Measurements from ENCODE around the gene EIF3I.

Gene EIF3I

GRCh38 chr1:32231843-32232432, 9.7 kb downstream of the EIF3I start:
- H3K27me3 ChIP-seq (ENCODE audit: insufficient read depth, low read length, poor library complexity, severe bottlenecking), result no peaks in the 10 kb centered on the region
- TF ChIP-seq EZH2phosphoT487 (IDR thresholded peaks at IDR 0.05; ENCODE audit: borderline replicate concordance), result no peak
- TF ChIP-seq CTCF (conservative IDR thresholded peaks at IDR 0.05; ENCODE audit: low read length), result no peak
- no peak overlapping the region for H3K4me2 ChIP-seq (ENCODE audit: low read depth, low read length, poor library complexity, severe bottlenecking)
- no peak overlapping the region for H3K4me3 ChIP-seq (ENCODE audit: low read length, poor library complexity, severe bottlenecking)
- H3K4me1 ChIP-seq (ENCODE audit: insufficient read depth, low read length, poor library complexity, severe bottlenecking), result no peaks in the 10 kb centered on the region
- H3K9ac ChIP-seq (ENCODE audit: low read depth, low read length, poor library complexity, severe bottlenecking), result no peak overlapping the region
- H4K20me1 ChIP-seq (ENCODE audit: insufficient read depth, low read length, poor library complexity, severe bottlenecking), result no peaks in the 10 kb centered on the region
- peaks cover 20% of the 10 kb centered on the region for H3K36me3 ChIP-seq (ENCODE audit: insufficient read depth, low read length)
- H2AFZ ChIP-seq (ENCODE audit: low read length), result no peak overlapping the region
- no peaks in the 10 kb centered on the region for H3K79me2 ChIP-seq (ENCODE audit: insufficient read depth, low read length)
- H3K9me2 ChIP-seq (replicated peaks; ENCODE audit: low read depth, low read length), result no peaks in the 10 kb centered on the region
- no peaks in the 10 kb centered on the region for H3F3A ChIP-seq (ENCODE audit: low read depth)
- no peaks in the 10 kb centered on the region for H3K9me3 ChIP-seq (ENCODE audit: insufficient read depth, low read depth, low read length)

GRCh38 chr1:32232558-32233304, 10.5 kb downstream of the EIF3I start:
- Histone ChIP-seq H4K20me1 (ENCODE audit: insufficient read depth, low read length, poor library complexity, severe bottlenecking) (no peaks in the 10 kb centered on the region), H3K79me2 (ENCODE audit: insufficient read depth, low read length) (no peaks in the 10 kb centered on the region), H3K9me2 (replicated peaks; ENCODE audit: low read depth, low read length) (no peaks in the 10 kb centered on the region), H3K4me1 (ENCODE audit: insufficient read depth, low read length, poor library complexity, severe bottlenecking) (no peaks in the 10 kb centered on the region), H3K27me3 (ENCODE audit: insufficient read depth, low read length, poor library complexity, severe bottlenecking) (no peaks in the 10 kb centered on the region), H3K36me3 (ENCODE audit: insufficient read depth, low read length) (peaks cover 20% of the 10 kb centered on the region), H3F3A (ENCODE audit: low read depth) (no peaks in the 10 kb centered on the region), H3K9ac (ENCODE audit: low read depth, low read length, poor library complexity, severe bottlenecking) (no peak overlapping the region), H3K4me2 (ENCODE audit: low read depth, low read length, poor library complexity, severe bottlenecking) (no peak overlapping the region), H2AFZ (ENCODE audit: low read length) (no peak overlapping the region), H3K4me3 (ENCODE audit: low read length, poor library complexity, severe bottlenecking) (no peak overlapping the region), H3K9me3 (ENCODE audit: insufficient read depth, low read depth, low read length) (no peaks in the 10 kb centered on the region)
- TF ChIP-seq EZH2phosphoT487 (IDR thresholded peaks at IDR 0.05; ENCODE audit: borderline replicate concordance), result no peak

- Histone ChIP-seq H3F3A (ENCODE audit: low read depth) (no peaks in the 10 kb centered on the region), H3K79me2 (ENCODE audit: insufficient read depth, low read length) (no peaks in the 10 kb centered on the region), H3K4me2 (ENCODE audit: low read depth, low read length, poor library complexity, severe bottlenecking) (no peak overlapping the region), H2AFZ (ENCODE audit: low read length) (no peak overlapping the region), H3K9me2 (replicated peaks; ENCODE audit: low read depth, low read length) (no peaks in the 10 kb centered on the region), H3K4me1 (ENCODE audit: insufficient read depth, low read length, poor library complexity, severe bottlenecking) (no peaks in the 10 kb centered on the region), H3K27me3 (ENCODE audit: insufficient read depth, low read length, poor library complexity, severe bottlenecking) (no peaks in the 10 kb centered on the region), H3K36me3 (ENCODE audit: insufficient read depth, low read length) (peaks cover 7% of the 10 kb centered on the region; the same call in 1 of the 2 replicates), H4K20me1 (ENCODE audit: insufficient read depth, low read length, poor library complexity, severe bottlenecking) (no peaks in the 10 kb centered on the region), H3K4me3 (ENCODE audit: low read length, poor library complexity, severe bottlenecking) (no peak overlapping the region), H3K9me3 (ENCODE audit: insufficient read depth, low read depth, low read length) (no peaks in the 10 kb centered on the region), H3K9ac (ENCODE audit: low read depth, low read length, poor library complexity, severe bottlenecking) (no peak overlapping the region)
- TF ChIP-seq EZH2phosphoT487 (IDR thresholded peaks at IDR 0.05; ENCODE audit: borderline replicate concordance), result no peak
- TF ChIP-seq CTCF (conservative IDR thresholded peaks at IDR 0.05; ENCODE audit: low read length), result no peak; the same call in 1 of the 2 replicates
These were observed 12.6 kb downstream of the EIF3I start for GRCh38 chr1:32234792-32235191.
